A549 (cell line): ENCODE data around the gene RIMBP2.

Experiments
- CEBPB ChIP-seq, 2 experiments: fragments of >200 bp in 1 of 2; sonication (Bioruptor Twin) in 1 of 2; formaldehyde crosslinking in 1 of 2; IDR thresholded peaks; 2 replicates each; pipeline ENCODE4 v1.6.1; 2012 to 2016
- KDM1A ChIP-seq: fragments of 200-600 bp; sonication (generic); IDR thresholded peaks from 2 replicates; pipeline ENCODE4 v1.6.1; 2016; ENCODE audit warnings: low read depth, mild to moderate bottlenecking
- RFX5 ChIP-seq: fragments of 450-650 bp; IDR thresholded peaks from 2 replicates; pipeline ENCODE4 v1.7.1; 2014; ENCODE audit warnings: antibody characterized with exemption, mild to moderate bottlenecking, moderate library complexity
- TF ChIP-seq, protein P1 (sequence below): fragments of >200 bp; sonication (Bioruptor Twin); formaldehyde crosslinking; IDR thresholded peaks from 3 replicates; pipeline ENCODE4 v1.5.1; 2016
- TF ChIP-seq, protein P2 (sequence below): fragments of 200-600 bp; sonication (generic); IDR thresholded peaks from 2 replicates; pipeline ENCODE4 v1.6.1; 2016; ENCODE audit warnings: antibody characterized with exemption, mild to moderate bottlenecking, moderate library complexity

DNA sequence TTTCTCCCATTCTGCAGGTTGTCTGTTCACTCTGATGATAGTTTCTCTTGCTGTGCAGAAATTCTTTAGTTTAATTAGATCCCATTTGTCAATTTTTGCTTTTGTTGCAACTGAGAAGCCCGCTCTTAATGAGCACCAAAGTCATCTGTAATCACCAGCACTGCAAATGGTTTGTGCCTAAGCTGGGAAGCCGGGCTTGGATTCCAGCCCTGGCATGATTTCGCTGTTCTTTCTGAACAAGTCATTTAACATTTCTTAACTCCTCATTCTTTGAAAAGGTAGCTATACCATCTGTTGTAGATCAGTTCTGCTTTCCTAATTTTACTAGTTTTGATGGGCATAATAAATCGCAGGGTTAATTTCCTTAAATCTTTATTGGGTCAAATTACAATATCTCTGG lies 346.3 kb downstream of the RIMBP2 start:
- TF ChIP-seq, protein P1, sequence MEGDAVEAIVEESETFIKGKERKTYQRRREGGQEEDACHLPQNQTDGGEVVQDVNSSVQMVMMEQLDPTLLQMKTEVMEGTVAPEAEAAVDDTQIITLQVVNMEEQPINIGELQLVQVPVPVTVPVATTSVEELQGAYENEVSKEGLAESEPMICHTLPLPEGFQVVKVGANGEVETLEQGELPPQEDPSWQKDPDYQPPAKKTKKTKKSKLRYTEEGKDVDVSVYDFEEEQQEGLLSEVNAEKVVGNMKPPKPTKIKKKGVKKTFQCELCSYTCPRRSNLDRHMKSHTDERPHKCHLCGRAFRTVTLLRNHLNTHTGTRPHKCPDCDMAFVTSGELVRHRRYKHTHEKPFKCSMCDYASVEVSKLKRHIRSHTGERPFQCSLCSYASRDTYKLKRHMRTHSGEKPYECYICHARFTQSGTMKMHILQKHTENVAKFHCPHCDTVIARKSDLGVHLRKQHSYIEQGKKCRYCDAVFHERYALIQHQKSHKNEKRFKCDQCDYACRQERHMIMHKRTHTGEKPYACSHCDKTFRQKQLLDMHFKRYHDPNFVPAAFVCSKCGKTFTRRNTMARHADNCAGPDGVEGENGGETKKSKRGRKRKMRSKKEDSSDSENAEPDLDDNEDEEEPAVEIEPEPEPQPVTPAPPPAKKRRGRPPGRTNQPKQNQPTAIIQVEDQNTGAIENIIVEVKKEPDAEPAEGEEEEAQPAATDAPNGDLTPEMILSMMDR: no peak
- TF ChIP-seq, protein P2, sequence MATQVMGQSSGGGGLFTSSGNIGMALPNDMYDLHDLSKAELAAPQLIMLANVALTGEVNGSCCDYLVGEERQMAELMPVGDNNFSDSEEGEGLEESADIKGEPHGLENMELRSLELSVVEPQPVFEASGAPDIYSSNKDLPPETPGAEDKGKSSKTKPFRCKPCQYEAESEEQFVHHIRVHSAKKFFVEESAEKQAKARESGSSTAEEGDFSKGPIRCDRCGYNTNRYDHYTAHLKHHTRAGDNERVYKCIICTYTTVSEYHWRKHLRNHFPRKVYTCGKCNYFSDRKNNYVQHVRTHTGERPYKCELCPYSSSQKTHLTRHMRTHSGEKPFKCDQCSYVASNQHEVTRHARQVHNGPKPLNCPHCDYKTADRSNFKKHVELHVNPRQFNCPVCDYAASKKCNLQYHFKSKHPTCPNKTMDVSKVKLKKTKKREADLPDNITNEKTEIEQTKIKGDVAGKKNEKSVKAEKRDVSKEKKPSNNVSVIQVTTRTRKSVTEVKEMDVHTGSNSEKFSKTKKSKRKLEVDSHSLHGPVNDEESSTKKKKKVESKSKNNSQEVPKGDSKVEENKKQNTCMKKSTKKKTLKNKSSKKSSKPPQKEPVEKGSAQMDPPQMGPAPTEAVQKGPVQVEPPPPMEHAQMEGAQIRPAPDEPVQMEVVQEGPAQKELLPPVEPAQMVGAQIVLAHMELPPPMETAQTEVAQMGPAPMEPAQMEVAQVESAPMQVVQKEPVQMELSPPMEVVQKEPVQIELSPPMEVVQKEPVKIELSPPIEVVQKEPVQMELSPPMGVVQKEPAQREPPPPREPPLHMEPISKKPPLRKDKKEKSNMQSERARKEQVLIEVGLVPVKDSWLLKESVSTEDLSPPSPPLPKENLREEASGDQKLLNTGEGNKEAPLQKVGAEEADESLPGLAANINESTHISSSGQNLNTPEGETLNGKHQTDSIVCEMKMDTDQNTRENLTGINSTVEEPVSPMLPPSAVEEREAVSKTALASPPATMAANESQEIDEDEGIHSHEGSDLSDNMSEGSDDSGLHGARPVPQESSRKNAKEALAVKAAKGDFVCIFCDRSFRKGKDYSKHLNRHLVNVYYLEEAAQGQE: no peak
- TF ChIP-seq RFX5: no peak
- TF ChIP-seq CEBPB (IDR thresholded peaks at IDR 0.05): no peak
- TF ChIP-seq KDM1A: no peak
